DND-41 (cell line): ENCODE data around the gene MFAP1.

Experiments
- ATAC-seq: fragments of 200-7000 bp; cut with Tn5 transposase; 3 replicates; pipeline ENCODE4 v1.9.1; 2021; ENCODE audit warnings: low read depth; ENCODE audit not compliant: insufficient read depth
- DNase-seq: peaks from one replicate; pipeline ENCODE4 v3.0.0-alpha.2; 2020
- H2AFZ ChIP-seq: 2 replicates; pipeline ENCODE4 v1.6.0; 2012; ENCODE audit warnings: low read depth, low read length
- H3K27ac ChIP-seq: 2 replicates; pipeline ENCODE4 v1.5.1; 2012; ENCODE audit warnings: low read length, inconsistent platforms
- H3K27me3 ChIP-seq: fragments of 200-600 bp; sonication (generic); 2 replicates; pipeline ENCODE4 v1.6.0; 2012; ENCODE audit warnings: low read length, mild to moderate bottlenecking, inconsistent platforms; ENCODE audit not compliant: insufficient read depth, poor library complexity
- H3K36me3 ChIP-seq: 2 replicates; pipeline ENCODE4 v1.5.1; 2012; ENCODE audit warnings: low read length, inconsistent platforms; ENCODE audit not compliant: insufficient read depth
- H3K4me1 ChIP-seq: 2 replicates; pipeline ENCODE4 v1.5.1; 2012; ENCODE audit warnings: mild to moderate bottlenecking, low read length; ENCODE audit not compliant: insufficient read depth
- H3K4me2 ChIP-seq: 2 replicates; pipeline ENCODE4 v1.6.0; 2012; ENCODE audit warnings: mild to moderate bottlenecking, moderate library complexity, low read length, inconsistent platforms; ENCODE audit not compliant: insufficient read depth
- H3K4me3 ChIP-seq, 2 experiments: fragments of 200-600 bp in 1 of 2; shearing (Covaris generic) in 1 of 2; 2 replicates each; pipeline ENCODE4 v1.5.1; 2012 to 2016; ENCODE audit warnings: inconsistent platforms in 2 of 2, low read length in 2 of 2, mild to moderate bottlenecking in 2 of 2, low read depth in 1 of 2, moderate library complexity in 1 of 2
- H3K79me2 ChIP-seq: 2 replicates; pipeline ENCODE4 v1.6.0; 2012; ENCODE audit warnings: low read length, inconsistent platforms; ENCODE audit not compliant: insufficient read depth
- H3K9ac ChIP-seq: 2 replicates; pipeline ENCODE4 v1.6.0; 2012; ENCODE audit warnings: low read depth, mild to moderate bottlenecking, inconsistent platforms, low read length, moderate library complexity
- H3K9me3 ChIP-seq: 2 replicates; pipeline ENCODE4 v1.5.1; 2012; ENCODE audit warnings: low read length, moderate library complexity, mild to moderate bottlenecking, inconsistent platforms; ENCODE audit not compliant: insufficient read depth, severe bottlenecking
- H4K20me1 ChIP-seq: 2 replicates; pipeline ENCODE4 v1.6.0; 2012; ENCODE audit warnings: low read length; ENCODE audit not compliant: insufficient read depth
- CTCF ChIP-seq: IDR thresholded peaks from 2 replicates; pipeline ENCODE4 v1.5.1; 2012; ENCODE audit warnings: borderline replicate concordance, low read length, moderate library complexity, mild to moderate bottlenecking; ENCODE audit not compliant: poor library complexity, severe bottlenecking; ENCODE audit errors: extremely low read depth
- EZH2 ChIP-seq: IDR thresholded peaks from 3 replicates; pipeline ENCODE4 v1.6.1; 2012; ENCODE audit warnings: borderline replicate concordance, low read depth, mild to moderate bottlenecking, moderate library complexity, low read length, inconsistent platforms; ENCODE audit not compliant: severe bottlenecking

Gene MFAP1

DNA sequence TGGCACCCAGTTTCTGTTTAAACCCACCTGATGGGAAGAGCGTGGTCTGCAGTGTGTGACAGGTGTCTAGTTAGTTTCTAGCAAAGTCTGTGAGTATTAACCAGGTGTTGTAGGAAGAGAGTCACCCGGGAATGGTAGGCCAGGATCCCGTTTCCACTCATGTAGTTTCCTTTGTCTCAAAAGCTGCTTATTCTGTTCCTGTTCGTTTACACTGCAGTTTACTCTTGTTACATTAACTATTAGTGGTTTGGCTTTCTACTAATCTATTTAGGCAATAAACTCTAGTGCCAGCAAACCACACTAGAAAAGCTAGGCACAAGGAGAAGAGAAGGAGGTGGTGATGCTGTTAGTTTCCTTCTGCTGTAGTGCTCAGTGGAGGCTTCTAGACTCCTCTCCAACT is 35.1 kb upstream of the MFAP1 start:
- H3K4me1 ChIP-seq: no peaks in the 10 kb centered on the region
- TF ChIP-seq EZH2 (no peak), CTCF (no peak)
- no peaks in the 10 kb centered on the region for H3K27me3 ChIP-seq
- H3K4me3 ChIP-seq: no peak overlapping the region
- H3K79me2 ChIP-seq: 0 out of 2 replicates have a peak, but pooled peaks cover 3% of the 10 kb centered on the region
- ATAC-seq: no peak
- no peak overlapping the region for H3K4me2 ChIP-seq
- no peak overlapping the region for H2AFZ ChIP-seq
- H3K36me3 ChIP-seq: peaks cover 91% of the 10 kb centered on the region
- no peak overlapping the region for H3K27ac ChIP-seq
- H4K20me1 ChIP-seq: no peaks in the 10 kb centered on the region; the same call in 1 of the 2 replicates
- no peaks in the 10 kb centered on the region for H3K9me3 ChIP-seq
- no peak for DNase-seq
- no peak overlapping the region for H3K9ac ChIP-seq

DNA sequence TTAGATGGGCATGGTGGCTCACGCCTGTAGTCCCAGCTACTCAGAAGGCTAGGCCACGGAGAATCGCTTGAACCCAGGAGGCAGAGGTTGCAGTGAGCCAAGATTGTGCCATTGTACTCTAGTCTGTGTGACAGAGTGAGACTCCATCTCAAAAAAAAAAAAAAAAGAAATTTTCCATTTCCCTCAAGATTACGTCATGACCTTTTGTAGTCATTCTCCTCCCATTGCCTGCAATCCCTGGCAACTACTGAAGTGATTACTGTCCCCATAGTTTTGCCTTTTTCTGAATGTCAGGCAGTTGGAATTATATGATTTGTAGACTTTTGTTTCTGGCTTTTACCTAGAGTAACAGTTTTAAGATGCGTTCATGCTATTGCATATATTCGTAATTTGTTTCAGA is 30.3 kb upstream of the MFAP1 start:
- H3K9ac ChIP-seq: no peak overlapping the region
- H3K27ac ChIP-seq: no peak overlapping the region
- H3K4me3 ChIP-seq: no peak overlapping the region
- no peaks in the 10 kb centered on the region for H4K20me1 ChIP-seq
- DNase-seq (no peak), ATAC-seq (no peak)
- peaks cover 7% of the 10 kb centered on the region; the same call in 1 of the 2 replicates for H3K79me2 ChIP-seq
- no peaks in the 10 kb centered on the region for H3K9me3 ChIP-seq
- H3K4me1 ChIP-seq: no peaks in the 10 kb centered on the region
- H3K36me3 ChIP-seq: peaks cover 86% of the 10 kb centered on the region
- no peak for TF ChIP-seq CTCF
- TF ChIP-seq EZH2: no peak
- no peaks in the 10 kb centered on the region for H3K27me3 ChIP-seq
- H3K4me2 ChIP-seq: no peak overlapping the region
- H2AFZ ChIP-seq: no peak overlapping the region

DNA sequence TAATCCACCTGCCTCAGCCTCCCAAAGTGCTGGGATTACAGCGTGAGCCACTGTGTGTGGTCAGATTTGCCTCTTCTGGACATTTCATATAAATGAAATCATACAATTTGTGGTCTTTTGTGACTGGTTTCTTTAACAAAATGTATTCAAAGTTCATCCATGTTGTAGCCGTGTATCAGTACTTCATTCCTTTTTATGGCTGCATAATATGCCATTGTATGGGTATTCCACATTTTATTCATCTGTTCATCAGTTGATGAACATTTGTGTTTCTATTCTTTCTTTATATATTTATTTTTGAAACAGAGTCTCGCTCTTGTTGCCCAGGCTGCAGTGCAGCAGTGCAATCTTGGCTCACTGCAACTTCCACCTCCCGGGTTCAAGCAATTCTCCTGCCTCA is 28.1 kb upstream of the MFAP1 start:
- no peaks in the 10 kb centered on the region for H3K27me3 ChIP-seq
- no peak overlapping the region for H3K4me2 ChIP-seq
- no peak overlapping the region for H3K27ac ChIP-seq
- H3K9me3 ChIP-seq: no peaks in the 10 kb centered on the region
- TF ChIP-seq EZH2: no peak
- no peak for TF ChIP-seq CTCF
- peaks cover 82% of the 10 kb centered on the region for H3K36me3 ChIP-seq
- no peaks in the 10 kb centered on the region for H3K4me1 ChIP-seq
- DNase-seq (no peak), ATAC-seq (no peak)
- no peak overlapping the region for H3K4me3 ChIP-seq
- peaks cover 7% of the 10 kb centered on the region; the same call in 1 of the 2 replicates for H3K79me2 ChIP-seq
- no peak overlapping the region for H2AFZ ChIP-seq
- no peaks in the 10 kb centered on the region for H4K20me1 ChIP-seq
- no peak overlapping the region for H3K9ac ChIP-seq

- no peaks in the 10 kb centered on the region for H3K4me1 ChIP-seq
- H3K27me3 ChIP-seq: no peaks in the 10 kb centered on the region
- peaks cover 82% of the 10 kb centered on the region for H3K36me3 ChIP-seq
- no peak overlapping the region for H3K27ac ChIP-seq
- H4K20me1 ChIP-seq: no peaks in the 10 kb centered on the region
- ATAC-seq (no peak), DNase-seq (no peak)
- TF ChIP-seq CTCF (no peak), EZH2 (no peak)
- no peak overlapping the region for H3K4me3 ChIP-seq
- peaks cover 6% of the 10 kb centered on the region; the same call in 1 of the 2 replicates for H3K79me2 ChIP-seq
- H2AFZ ChIP-seq: no peak overlapping the region
- H3K4me2 ChIP-seq: no peak overlapping the region
- no peaks in the 10 kb centered on the region for H3K9me3 ChIP-seq
- H3K9ac ChIP-seq: no peak overlapping the region
Measured at GRCh38 chr15:43851251-43851650, 26.8 kb upstream of the MFAP1 start.
